ENCODE data around the gene CMSS1.

CMSS1 gene

DNA sequence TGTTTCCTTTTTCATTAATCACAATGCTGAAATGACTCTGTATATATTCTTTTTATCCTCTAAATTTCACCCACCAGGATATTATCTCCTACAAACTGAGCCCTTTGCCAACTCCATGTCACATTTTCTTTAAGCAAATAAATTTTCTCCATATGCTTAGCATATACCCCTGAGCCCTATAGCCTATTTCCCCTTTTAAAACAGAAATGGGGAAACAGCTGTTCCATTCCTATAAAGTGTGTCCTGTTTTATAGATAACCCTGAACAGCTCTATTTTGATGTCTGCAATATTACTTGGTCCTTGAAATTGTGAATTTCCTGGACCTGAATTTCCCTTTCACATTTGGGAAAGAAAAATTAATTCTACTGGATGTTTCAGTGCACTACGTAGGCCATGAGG, 312.3 kb downstream of the CMSS1 start:
- DNase-seq (ENCODE audit: low read depth in 1 of 2, low spot score in 1 of 2): no peak

DNA sequence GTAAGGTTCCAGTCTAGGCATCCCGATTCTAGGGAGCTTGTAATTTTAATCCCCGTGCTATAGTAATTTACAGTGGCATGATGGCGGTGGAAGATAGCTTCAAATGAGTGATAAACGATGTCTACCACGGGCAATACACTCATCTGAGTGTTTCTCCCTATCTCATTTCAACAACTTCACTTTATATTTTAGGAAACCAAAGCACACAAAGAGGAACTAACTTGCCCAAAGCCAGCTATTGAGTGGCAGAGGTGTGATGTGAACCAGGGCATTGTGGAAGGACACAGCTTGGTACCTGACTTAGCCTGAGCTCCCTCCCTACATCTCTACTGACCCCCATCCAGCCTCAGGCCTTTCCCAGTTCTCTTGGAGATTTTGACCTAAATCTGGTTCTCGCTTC, 313.6 kb downstream of the CMSS1 start:
- DNase-seq (ENCODE audit: low read depth in 1 of 2, low spot score in 1 of 2): no peak

DNA sequence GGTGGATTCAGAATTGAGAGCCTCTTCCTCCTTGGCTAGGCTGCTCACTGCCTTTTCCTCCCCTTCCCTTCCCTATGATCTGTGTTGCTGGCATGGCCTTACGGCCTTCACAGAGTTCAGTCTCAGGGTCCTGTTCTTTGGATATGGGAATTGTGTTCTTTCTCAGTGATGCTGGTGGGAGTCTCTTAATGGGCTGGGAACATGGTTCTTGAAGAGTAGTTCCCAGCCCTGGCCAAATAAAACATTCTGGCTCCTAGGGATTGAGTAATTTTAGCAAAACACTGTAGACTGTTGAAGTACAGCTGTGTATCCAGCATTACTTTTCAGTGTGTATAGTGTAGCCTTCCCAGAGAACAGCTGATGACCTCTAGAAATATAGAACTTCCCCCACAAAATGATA, 319.3 kb downstream of the CMSS1 start:
- no peak for DNase-seq (ENCODE audit: low read depth in 1 of 2, low spot score in 1 of 2)

DNA sequence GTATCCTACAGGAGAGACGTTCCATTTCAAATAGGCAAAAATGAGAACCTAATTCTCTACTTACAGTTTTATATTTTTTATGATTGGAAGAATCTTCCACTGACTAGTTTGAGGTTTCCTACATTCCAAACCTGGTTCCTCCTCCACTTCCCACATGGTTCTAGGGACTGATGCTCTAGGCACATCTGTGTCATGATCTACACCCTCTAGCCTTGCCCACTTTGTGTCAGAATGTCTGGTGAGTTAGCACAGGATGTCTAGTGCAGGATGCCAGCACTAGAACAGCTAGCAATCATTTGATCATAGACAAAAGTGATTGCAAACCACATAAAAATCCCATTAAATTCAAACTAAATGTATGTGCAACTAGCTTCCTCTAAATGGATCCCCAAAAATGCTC, 323.3 kb downstream of the CMSS1 start:
- DNase-seq (ENCODE audit: low read depth in 1 of 2, low spot score in 1 of 2): no peak

DNA sequence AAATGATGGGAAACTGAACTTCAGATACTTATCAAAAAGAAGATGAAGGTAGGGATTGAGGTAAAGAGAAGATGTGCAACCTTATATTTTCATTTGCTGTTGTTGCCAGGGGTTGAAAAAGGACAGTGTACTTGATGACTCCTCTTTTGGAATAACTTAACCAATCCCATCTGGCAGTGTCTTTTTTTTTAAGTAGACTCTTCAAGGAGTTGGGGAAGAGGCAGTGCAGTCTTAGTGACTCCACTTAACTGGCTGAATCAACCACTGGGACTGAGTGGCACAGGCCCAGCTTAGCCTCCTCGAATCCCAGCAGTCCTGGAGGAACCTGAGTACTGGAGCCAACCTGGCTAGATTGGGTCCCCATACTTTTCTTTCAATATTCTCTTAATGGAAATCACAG, 323.9 kb downstream of the CMSS1 start:
- DNase-seq (ENCODE audit: low read depth in 1 of 2, low spot score in 1 of 2): no peak

DNA sequence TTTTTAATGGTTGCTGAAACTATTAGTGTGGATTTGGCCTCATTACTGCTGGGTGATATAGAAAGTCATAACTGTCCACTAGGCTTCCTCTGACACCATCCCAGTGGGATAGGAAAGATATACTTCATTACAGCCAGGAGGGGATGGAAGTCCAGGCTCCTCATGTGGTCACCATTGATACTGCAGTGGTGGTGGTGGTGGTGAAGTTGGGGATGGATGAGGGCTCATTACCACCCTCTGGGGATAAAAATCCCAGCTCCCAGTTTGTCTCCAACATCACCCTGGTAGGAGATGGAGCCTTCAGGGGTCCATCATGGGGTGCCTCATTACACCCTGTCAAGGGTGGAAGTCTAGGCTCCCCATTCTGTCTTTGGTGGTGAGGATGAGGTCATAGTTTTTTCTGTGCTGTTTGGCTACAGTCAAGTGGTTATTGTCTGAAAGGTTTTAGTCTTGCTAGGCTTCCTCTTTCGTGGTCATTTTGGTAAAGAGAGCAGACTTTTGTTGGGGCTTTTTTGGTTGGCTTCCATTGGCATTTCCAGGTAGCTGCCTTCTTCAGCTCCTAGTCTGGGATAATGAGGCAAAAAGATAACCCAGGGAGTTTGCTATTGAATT, 326.7 kb downstream of the CMSS1 start:
- DNase-seq (ENCODE audit: low read depth in 1 of 2, low spot score in 1 of 2): no peak

DNA sequence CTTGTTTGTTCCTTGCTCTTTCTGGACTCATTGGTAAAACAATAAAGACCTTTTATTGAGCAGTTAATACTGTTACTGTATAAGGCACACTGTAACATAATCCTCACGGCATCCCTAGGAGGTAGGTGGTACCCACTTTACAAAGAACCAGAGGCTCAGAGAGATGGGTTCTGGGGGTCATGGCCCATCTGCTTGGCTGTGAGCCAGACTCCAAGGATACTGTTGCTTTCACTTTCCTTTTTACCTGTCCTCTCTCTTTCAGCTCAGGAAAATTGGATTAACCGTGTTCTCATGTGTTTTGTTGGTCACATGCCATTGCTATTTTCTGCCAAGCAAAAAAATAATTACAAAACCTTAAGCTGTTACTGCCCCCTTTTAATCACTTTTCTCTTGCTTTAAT, 331.5 kb downstream of the CMSS1 start:
- no peak for DNase-seq (ENCODE audit: low read depth in 1 of 2, low spot score in 1 of 2)

DNA sequence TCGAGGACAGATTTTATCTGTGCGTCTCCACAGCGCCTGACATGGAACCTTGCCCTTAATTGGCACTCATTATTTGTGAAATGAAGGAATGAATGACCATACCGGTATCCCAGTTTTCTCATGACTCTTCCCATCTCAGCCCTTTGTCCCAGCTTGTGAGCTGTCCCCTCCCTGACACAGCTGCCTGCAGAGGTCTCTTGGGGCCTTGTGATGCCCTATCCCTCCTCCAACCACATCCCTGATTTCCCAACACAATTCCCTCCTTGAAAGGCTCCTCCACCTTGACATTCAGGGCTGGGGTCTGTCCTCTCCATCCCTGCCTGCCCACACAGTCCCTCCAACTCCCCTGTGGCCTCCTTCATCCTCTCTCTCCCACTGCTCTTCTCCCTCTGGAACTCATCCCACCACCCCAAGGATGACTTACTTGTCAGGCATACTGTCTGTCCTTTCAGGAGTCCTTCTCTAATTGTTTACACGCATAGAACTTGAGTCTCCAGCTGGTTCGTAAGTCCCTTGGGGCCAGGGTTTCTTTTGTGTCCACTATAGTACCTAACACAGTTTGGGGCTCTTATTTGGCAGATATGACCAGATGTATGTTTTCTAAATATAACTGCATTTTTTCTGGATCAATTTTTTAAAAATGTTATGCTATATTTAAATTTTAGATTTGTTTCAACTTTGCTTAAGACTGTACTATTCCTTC, 332.2 kb downstream of the CMSS1 start:
- no peak for DNase-seq (ENCODE audit: low read depth in 1 of 2, low spot score in 1 of 2)

DNA sequence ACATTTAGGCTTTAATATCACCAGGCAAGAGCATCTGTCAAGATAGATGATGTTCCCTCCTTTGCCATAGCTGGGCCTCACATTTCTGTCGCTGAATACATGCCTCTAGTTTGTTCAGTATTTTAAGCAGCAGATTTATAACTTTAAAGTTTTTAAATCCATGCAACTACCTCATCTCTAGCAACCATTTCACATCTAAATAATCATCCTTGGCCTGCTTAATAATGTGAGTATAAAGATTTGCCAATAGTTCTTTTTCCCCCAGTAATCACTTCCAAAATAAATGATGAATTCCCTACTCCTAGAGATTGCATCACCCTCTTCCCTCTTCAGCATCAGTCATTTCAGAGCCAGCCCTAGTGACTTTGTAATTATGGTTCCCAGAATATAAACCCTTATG, 332.8 kb downstream of the CMSS1 start:
- DNase-seq (ENCODE audit: low read depth in 1 of 2, low spot score in 1 of 2): no peak

DNA sequence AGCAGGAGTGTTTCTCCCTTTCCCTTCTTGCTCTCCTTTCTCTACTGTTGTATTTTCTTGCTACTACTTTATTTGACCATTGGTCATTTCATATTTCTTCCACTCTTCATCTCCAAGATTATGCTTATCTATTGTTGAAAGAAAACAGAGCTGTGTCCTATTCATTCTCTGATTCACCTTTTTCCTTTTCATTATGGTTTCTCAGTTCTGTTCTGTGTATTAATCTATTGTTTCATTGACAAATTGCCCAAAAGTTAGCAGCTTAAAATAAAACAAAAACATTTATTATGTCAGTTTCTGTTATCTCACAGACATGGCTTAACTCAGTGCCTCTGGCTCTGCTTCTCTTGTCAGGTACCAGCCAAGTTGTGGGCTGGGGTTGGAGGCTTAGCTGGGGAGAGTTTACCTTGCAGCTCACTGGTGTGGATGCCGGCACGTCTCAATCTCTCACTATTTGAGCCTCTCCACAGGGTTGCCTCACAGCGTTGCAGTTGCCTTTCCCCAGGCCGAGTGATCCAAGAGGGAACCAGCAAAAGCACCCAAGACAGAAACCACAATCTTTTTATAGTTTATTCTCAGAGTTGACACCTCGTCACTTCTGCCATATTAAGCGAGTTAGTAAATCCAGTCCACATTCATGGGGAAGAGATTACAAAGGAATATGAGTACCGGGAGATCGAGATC, 333.5 kb downstream of the CMSS1 start:
- DNase-seq (ENCODE audit: low read depth in 1 of 2, low spot score in 1 of 2): no peak

DNA sequence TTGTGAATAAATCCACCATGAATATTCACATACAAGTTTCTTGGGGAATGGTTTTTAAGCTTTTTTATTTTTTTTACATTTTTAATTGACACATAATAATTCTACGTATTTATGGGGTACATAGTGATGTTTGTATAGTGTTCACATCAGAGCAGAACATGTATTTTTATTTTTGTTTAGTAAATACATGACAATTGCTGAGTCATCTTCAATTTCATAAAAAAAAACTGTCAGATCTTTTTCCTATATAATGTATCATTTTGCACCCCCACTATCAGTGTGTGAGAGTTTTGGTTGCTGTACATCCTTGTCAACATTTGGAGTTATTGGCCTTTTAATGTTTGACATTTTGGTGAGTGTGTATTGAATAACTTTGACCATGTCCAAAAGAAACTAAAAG, 336.5 kb downstream of the CMSS1 start:
- DNase-seq (ENCODE audit: low read depth in 1 of 2, low spot score in 1 of 2): no peak

DNA sequence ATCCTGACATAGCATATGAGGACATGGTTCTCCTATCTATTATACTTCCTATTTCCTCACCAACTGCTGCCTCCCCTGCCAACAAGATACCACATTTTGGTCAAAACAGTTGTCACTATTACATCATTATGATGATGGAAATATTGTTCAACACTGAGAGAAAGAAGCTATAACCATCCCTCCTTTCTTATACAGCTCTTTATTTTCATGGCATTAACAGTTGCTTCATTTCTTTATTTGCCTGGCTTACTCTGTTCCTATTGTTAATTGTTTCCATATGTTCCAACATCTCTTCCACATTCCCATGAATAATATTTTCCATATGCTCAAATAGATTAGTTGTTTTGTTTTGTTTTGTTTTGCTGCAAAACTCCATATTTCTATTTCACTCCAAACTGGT, 337.5 kb downstream of the CMSS1 start:
- no peak for DNase-seq (ENCODE audit: low read depth in 1 of 2, low spot score in 1 of 2)

DNA sequence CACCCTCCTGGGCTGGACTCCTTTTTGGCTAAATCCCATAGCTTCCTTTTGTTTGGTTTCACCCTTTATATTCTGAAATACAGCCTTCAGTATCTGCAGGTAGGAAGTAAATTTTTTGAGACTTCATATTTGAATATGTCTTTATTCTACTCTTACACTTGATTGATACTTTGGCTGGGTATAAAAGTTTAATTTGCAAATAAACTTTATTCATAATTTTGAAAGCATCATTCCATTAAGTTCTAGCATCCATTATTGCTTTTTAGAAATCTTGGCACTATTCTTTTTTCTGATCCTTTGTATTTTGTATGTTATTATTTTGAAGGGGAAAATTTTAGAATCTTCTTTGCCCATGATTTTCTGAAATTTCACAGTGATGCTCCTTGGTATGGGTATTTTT, 337.9 kb downstream of the CMSS1 start:
- no peak for DNase-seq (ENCODE audit: low read depth in 1 of 2, low spot score in 1 of 2)

DNA sequence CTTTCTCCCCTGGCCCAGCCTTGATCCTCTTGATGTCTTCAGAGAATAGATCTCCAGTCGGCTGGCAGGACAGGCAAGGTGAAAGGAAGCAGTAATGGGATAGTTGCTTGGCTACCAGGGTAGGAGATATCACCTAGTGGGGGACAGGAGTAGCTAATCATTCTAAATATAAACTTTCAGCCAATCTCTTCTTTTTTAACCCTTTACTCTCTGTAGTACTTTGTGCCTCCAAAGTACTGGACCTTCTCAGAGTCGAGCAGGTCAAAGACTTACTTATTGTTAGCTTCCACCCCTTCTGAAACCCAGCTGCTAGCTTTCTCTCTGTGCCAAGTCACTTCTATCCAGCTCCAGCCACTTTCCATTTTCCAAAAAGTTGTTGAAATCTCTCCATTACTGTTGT, 340.0 kb downstream of the CMSS1 start:
- no peak for DNase-seq (ENCODE audit: low read depth in 1 of 2, low spot score in 1 of 2)

DNA sequence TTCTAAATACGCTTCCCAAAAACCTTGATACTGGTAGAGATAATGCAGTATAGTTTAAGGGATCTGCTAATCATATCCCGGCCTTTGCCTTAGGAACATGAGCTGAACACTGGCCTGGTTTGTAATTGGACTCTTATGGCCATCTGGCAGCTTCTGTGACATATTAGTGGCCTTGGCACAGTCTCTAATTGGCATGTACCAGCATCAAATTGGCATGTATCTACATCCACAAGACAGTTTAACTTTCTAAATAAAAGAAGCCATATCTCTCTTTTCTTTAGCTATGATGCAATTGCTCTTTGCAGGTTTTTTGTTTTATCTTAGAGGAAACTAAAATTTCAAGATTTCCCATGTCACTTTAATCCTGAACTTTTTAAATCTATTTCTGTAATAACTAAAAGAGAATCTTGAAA, 341.3 kb downstream of the CMSS1 start:
- DNase-seq (ENCODE audit: low read depth in 1 of 2, low spot score in 1 of 2): no peak

DNA sequence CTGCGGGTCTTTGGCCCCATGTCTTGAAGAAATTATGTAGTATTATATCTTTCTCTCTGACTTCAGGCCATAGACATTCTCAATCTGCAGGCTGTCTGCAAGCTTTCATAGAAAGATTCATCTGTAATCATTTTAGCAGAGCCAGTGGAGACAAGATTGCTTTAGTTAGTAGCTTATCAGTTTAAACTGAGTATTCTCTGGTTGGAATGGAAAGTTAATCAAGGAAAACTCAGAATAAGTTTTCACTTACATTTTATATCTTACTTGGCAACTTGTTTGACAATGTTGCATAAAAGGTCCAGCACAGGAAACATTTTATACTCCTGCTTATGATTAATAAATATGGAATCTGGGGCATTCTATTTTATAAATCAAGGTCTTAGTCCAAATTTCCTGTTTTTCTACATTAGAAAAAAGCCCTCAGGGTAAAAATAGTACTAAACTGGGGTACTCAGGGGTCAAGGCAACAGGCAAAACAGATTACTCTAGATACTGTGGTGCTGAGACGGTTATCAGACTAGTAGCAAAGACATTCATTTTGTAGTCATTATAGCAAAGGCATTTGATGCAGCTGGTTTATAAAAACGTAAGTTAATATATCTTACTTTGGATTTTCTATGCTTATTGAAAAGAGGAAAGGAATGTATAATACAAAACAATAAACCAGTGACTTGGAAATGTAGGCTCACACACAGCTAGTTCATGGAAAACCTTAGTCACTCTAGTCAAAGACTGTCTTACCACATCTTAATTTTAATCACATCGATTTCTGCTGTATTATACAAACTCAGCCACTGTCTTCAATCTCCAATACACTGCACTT, 341.9 kb downstream of the CMSS1 start:
- no peak for DNase-seq (ENCODE audit: low read depth in 1 of 2, low spot score in 1 of 2)

DNA sequence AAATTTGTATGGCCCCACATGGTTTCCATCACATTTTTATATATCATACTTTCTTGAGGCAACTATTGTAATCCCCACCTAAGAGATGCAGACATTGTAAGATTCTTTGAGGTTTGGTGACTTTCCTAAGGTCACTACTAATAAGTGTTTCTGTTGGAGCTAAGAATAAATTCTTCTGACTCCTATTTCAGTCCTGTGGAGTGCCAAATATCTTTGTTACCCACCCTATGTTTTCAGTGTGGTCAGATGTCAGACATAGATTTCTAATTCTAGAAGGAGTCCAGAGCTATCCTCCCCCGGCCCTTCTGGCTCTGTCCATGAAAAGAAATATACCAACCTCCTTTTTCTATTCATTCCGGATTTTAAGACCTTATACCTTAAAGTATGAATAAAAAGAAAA, 342.9 kb downstream of the CMSS1 start:
- no peak for DNase-seq (ENCODE audit: low read depth in 1 of 2, low spot score in 1 of 2)

DNA sequence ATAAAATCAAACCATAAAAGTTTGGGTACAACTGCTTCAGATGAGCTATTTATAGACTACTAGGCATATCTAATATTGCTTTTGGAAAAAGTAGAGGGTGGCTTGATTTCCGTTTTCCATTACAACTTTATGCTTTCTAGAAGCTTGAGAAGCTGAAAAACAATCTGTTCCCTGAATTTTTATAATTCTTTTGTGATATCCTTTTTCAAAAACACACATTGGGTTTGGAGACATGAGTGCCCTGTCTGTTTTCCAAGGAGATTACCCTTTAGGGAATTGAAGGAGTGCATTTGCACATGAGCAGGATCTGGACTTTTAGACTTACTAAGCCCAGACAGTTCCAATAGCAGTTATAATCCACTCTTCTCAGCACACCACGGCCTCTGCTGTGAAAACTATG, 346.1 kb downstream of the CMSS1 start:
- DNase-seq (ENCODE audit: low read depth in 1 of 2, low spot score in 1 of 2): no peak

DNA sequence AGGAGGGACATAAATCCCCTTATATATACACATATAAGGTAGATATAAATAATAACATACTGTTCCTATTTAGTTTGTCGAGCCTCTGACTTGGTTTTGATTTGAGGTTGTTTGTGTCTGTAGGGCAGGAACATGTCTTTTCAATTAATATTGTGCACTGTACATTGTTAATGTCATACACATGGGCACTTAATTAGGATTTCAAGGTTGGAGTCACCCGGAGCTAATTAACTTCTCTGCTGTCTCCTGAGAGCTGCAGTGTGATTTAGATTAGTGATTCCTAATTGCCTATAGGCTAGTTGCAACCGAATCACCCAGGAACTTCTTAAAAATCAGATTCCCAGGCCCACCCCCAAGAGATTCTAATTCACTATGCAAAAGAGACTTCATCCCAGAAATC, 347.1 kb downstream of the CMSS1 start:
- no peak for DNase-seq (ENCODE audit: low read depth in 1 of 2, low spot score in 1 of 2)

DNA sequence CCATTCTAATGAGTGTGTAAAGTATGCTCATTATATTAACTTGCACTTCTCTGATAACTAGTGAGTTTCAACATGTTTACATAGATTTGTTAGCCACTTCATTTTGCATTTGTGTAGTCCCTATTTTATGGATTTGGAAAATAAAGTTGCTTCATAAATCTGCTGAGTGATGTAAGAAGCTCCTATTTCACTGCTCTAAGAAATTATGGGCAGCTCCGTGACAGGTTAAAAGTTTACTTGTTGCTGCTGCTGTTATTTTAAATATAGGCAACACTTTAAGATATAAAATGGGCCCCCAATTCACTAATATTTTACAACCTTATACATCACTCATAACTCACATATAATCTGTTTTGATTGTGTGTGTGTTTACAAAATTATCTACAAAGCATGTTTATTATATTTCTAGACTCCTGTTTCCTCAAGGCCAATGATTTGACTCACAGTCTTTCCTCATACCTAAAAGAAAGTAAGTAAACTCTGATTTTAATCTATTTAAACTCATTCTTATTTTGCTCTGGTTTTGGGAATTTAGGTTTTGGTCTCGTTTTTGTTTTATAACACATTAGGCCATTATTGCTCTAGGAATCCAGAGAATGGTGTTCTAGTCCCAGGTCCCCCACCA, 348.4 kb downstream of the CMSS1 start:
- no peak for DNase-seq (ENCODE audit: low read depth in 1 of 2, low spot score in 1 of 2)

DNA sequence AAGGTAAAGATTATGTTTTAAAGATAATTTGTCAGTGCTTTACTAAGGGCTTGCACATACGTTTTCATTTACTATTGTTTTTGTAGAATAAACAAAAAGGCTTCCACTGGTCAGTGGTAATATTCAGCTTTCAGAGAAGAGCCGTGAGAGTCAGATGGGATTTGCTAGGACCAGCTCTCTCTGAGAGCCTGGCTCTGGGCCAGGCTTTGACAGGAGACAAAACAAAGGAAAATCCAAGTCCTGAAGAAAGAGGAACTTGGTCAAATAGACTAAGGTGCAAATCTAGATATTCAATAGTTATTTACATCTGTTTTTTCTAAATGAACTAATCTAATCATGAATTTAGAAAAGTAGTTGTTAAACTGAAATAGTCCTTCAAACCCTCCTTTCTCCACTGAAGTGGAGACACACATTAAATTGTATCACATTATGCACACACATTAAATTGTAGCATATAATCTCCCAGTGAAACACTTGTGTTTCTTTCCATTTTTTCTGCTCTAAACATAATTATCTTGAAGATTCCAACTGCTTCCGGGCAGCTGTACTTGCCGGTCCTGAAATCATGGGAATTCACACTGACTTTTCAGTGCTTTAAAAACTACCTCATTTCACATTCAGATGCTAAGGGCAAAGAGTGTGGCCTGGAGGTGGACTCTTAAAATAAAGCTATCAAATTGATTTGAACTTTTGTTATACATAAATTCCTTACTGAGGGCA, 351.7 kb downstream of the CMSS1 start:
- no peak for DNase-seq (ENCODE audit: low read depth in 1 of 2, low spot score in 1 of 2)

All from activated T-helper 1 cell treated with anti-CD3 and anti-CD28 coated beads, Interleukin-2, amount 50 U/mL, for 16 hours (primary cell).